Measurements from ENCODE around the gene SZRD1.

DNA sequence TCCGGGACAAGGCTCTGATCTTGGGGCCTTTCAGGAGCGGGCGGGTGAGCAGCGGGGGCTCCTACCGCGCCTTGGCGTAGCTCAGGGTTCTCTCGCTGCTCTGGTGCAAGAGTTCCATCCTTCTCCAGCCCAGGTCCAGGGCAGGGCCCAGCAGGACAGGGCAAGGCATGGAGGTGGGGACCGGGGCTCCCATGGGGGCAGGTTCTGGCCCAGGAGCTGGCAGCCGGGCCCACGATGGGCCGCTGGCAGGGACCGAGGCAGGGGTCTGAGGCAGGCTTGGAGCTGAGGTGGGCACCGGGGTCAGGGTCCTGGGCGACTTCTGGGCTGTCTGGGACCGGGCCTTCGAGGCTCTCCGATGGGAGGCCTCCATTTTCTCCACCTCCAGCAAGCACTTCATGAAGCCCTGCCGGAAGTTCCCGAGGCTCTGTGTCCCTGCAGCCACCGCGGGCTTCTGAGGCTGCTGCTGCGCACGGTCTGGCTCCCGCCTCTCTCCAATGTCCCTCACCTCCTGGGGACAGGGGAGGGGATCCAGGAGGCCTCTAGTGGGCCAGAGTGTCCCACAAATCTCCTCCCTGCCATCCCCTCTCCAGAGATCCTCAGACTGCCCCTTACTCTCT, 42.6 kb downstream of the SZRD1 start:
- no peak for TF ChIP-seq CTCF (IDR thresholded peaks at IDR 0.05)
- TF ChIP-seq POLR2A (IDR thresholded peaks at IDR 0.05): no peak
- TF ChIP-seq POLR2AphosphoS5 (IDR thresholded peaks at IDR 0.05): no peak
- no peak for TF ChIP-seq EP300 (IDR thresholded peaks at IDR 0.05)

Data from sigmoid colon (tissue), 4 donors.